Activated naive CD4-positive, alpha-beta T cell treated with anti-CD3 and anti-CD28 coated beads, Interleukin-2, amount 50 U/mL, for 16 hours (primary cell): ENCODE measurements around the gene ABCA9.
"Not testable (repeated sequence)": the region's sequence is repeated elsewhere in the genome, so short reads cannot be mapped to it uniquely, and the experiment has no call there.

Source experiments
- DNase-seq: peaks from one replicate; pipeline ENCODE4 v3.0.0-alpha.2; 2020

Gene ABCA9

GRCh38 chr17:69060822-69061221, at the start of gene ABCA9:
Gene ABCA9 (minus strand): TSS chr17:69060927. CDS start chr17:69051126, 9,801 bp downstream.
- no peak for DNase-seq

GRCh38 chr17:69105907-69106730, 45.4 kb upstream of the ABCA9 start:
- no peak for DNase-seq

GRCh38 chr17:69103557-69104233, 43.0 kb upstream of the ABCA9 start:
- no peak for DNase-seq

GRCh38 chr17:69098625-69099024, 37.9 kb upstream of the ABCA9 start:
- no peak for DNase-seq

- no peak for DNase-seq
These were observed 35.8 kb upstream of the ABCA9 start for GRCh38 chr17:69096541-69096940.

- DNase-seq = no peak
These were observed 33.3 kb upstream of the ABCA9 start for GRCh38 chr17:69093995-69094394.

GRCh38 chr17:69093279-69093789, 32.6 kb upstream of the ABCA9 start:
- no peak for DNase-seq

GRCh38 chr17:69090365-69090764, 29.6 kb upstream of the ABCA9 start:
- no peak for DNase-seq

GRCh38 chr17:69088643-69089200, 28.0 kb upstream of the ABCA9 start:
- DNase-seq = no peak

- no peak for DNase-seq
These were observed 25.9 kb upstream of the ABCA9 start for GRCh38 chr17:69086641-69087040.

GRCh38 chr17:69084911-69085310, 24.2 kb upstream of the ABCA9 start:
- DNase-seq = no peak

GRCh38 chr17:69082696-69083095, 22.0 kb upstream of the ABCA9 start:
- no peak for DNase-seq

- no peak for DNase-seq
These were observed 18.1 kb upstream of the ABCA9 start for GRCh38 chr17:69078864-69079263.

GRCh38 chr17:69075823-69076222, 15.1 kb upstream of the ABCA9 start:
- no peak for DNase-seq

- not testable (repeated sequence) for DNase-seq
These were observed 12.7 kb upstream of the ABCA9 start for GRCh38 chr17:69073392-69073791.

GRCh38 chr17:69072803-69073256, 12.1 kb upstream of the ABCA9 start:
- DNase-seq = not testable (repeated sequence)

- DNase-seq = not testable (repeated sequence)
These were observed 10.5 kb upstream of the ABCA9 start for GRCh38 chr17:69071233-69071586.

GRCh38 chr17:69070378-69071232, 9.9 kb upstream of the ABCA9 start:
- DNase-seq = not testable (repeated sequence)

GRCh38 chr17:69069226-69069750, 8.6 kb upstream of the ABCA9 start:
- DNase-seq = no peak

GRCh38 chr17:69067274-69068047, 6.7 kb upstream of the ABCA9 start:
- no peak for DNase-seq

GRCh38 chr17:69066482-69066881, 5.8 kb upstream of the ABCA9 start:
- no peak for DNase-seq

- DNase-seq = no peak
These were observed 4.4 kb upstream of the ABCA9 start for GRCh38 chr17:69065113-69065512.
